Astrocyte of the cerebellum (primary cell): Measurements from ENCODE around the gene GJD4.

Source experiments
- DNase-seq: peaks from one replicate; pipeline ENCODE4 v3.0.0-alpha.2; 2011; ENCODE audit warnings: low read depth
- H3K4me3 ChIP-seq: 2 replicates; pipeline ENCODE4 v1.5.1; 2011; ENCODE audit warnings: mild to moderate bottlenecking, low read depth, low read length, moderate library complexity
- in situ Hi-C: cut with HindIII; loops from 2 replicates; pipeline ENCODE4 v1.10.0; 2017; ENCODE audit warnings: low sequenced_read_pairs
- TF ChIP-seq, protein P1 (sequence below): IDR thresholded peaks from 2 replicates; pipeline ENCODE4 v1.5.1; 2012; ENCODE audit warnings: low read length, low read depth, moderate library complexity, mild to moderate bottlenecking; ENCODE audit errors: missing control alignments

Gene GJD4

DNA sequence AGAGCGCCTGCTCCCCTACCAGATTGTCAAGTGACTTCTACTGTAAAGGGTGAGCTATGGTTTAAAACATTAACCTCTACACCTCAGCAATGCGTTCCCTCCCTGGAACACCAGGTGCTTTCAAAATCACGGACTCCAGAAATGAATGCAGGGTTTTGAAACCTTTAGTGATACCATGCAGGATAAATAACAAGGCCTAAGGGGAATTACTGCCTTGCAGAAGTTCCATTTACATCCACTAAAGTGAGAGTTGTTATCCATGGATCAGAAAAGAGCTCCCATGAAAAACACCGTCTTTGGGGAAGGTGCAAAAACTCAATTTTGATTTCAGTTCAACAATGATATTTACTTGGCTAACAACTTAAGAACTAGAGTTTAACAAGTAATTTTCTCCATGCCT is 33.0 kb downstream of the GJD4 start:
- TF ChIP-seq, protein P1, sequence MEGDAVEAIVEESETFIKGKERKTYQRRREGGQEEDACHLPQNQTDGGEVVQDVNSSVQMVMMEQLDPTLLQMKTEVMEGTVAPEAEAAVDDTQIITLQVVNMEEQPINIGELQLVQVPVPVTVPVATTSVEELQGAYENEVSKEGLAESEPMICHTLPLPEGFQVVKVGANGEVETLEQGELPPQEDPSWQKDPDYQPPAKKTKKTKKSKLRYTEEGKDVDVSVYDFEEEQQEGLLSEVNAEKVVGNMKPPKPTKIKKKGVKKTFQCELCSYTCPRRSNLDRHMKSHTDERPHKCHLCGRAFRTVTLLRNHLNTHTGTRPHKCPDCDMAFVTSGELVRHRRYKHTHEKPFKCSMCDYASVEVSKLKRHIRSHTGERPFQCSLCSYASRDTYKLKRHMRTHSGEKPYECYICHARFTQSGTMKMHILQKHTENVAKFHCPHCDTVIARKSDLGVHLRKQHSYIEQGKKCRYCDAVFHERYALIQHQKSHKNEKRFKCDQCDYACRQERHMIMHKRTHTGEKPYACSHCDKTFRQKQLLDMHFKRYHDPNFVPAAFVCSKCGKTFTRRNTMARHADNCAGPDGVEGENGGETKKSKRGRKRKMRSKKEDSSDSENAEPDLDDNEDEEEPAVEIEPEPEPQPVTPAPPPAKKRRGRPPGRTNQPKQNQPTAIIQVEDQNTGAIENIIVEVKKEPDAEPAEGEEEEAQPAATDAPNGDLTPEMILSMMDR: no peak
- no peak overlapping the region for H3K4me3 ChIP-seq

DNA sequence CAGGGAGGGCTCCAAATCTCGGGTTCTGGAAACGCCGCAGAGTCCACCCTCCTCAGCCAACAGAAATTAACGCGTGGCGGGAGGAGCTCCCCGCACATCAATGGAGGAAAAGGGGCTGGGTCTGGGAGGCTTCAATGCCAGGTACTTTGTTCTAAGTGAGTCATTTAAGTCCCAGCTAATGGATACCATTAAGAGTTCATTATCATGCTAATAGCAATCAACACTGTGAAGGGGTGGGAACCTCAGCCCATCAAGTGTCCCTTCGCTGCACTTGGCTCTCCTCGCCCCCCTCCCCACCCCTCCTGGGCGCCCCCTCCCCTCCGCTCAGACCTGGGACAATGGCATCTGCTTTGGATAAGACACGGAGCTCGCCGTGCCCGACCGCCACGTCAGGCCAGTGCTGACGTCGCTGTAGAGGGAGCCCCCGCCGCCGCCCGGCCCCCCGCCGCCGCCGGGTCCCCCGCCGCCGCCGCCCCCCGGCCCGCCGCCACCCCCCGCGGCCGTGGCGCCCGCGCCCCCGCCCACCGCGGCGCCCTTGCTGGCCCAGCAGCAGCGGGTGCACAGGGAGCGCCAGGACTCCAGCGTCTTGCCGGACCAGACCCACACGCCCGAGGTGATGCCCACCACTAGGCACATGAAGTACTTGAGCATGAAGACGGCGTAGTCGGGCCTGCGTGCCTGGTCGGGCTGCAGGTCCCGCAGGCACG is 34.0 kb downstream of the GJD4 start:
- no peak for DNase-seq
- peak overlapping the region; percentile 49 for H3K4me3 ChIP-seq
- in situ Hi-C loops: loop anchor here (10.0 kb wide), 1 partner anchor 1136 kb away; no protein-coding TSS in a partner anchor
- TF ChIP-seq, protein P1: no peak

More for the DNA sequence above, 33.0 kb downstream of the GJD4 start:
- DNase-seq: no peak
- in situ Hi-C loops: loop anchor here (10.0 kb wide), 1 partner anchor 1137 kb away; no protein-coding TSS in a partner anchor

DNA sequence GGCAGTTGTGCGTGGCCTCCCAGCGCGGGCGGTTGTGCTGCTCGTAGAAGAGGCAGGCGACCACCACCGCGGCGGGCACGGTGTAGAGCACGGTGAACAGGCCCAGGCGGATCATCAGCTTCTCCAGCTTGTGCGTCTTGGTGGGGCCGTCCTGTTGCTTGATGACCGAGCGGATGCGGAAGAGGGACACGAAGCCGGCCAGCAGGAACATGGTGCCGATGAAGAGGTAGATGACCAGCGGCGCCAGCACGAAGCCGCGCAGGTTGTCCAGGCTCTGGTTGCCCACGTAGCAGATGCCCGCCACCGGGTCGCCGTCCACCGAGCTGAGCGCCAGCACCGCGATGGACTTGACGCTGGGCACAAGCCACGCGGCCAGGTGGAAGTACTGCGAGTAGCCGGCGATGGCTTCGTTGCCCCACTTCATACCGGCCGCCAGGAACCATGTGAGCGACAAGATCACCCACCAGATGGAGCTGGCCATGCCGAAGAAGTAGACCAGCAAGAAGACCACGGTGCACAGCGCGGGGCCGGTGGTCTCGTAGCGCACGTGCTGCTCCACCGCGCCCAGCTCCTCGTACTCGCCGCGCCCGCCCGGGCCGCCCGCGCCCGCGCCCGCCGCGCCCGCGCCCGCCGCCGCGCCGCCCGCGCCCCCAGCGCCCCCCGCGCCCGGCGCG is 34.7 kb downstream of the GJD4 start:
- DNase-seq: no peak
- TF ChIP-seq, protein P1: peak; percentile 33
- in situ Hi-C loops: loop anchor here (10.0 kb wide), 1 partner anchor 1135 kb away; no protein-coding TSS in a partner anchor
- H3K4me3 ChIP-seq: peak overlapping the region; percentile 49

DNA sequence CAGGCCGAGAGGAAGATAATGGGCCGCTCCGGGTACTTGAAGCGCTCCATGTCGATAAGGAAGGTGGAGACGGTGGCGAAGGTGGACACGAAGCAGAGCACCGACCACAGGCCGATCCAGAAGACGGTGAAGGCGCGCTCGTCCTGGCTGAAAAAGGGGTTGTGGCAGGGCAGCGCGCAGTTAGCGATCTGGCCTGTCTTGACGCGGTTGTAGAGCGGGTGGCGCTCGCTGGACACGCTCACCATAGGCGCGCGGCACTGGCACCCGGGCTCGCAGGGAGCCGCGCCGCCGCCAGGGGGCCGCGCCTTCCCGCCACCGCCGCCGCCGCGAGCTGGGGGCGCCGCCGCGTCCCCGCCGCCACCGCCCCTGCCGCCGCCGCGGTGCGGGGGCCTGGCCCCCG is 35.3 kb downstream of the GJD4 start:
- peak overlapping the region; percentile 49 for H3K4me3 ChIP-seq
- DNase-seq: peak; percentile 23
- TF ChIP-seq, protein P1: peak; percentile 2
- in situ Hi-C loops: no loop called here

DNA sequence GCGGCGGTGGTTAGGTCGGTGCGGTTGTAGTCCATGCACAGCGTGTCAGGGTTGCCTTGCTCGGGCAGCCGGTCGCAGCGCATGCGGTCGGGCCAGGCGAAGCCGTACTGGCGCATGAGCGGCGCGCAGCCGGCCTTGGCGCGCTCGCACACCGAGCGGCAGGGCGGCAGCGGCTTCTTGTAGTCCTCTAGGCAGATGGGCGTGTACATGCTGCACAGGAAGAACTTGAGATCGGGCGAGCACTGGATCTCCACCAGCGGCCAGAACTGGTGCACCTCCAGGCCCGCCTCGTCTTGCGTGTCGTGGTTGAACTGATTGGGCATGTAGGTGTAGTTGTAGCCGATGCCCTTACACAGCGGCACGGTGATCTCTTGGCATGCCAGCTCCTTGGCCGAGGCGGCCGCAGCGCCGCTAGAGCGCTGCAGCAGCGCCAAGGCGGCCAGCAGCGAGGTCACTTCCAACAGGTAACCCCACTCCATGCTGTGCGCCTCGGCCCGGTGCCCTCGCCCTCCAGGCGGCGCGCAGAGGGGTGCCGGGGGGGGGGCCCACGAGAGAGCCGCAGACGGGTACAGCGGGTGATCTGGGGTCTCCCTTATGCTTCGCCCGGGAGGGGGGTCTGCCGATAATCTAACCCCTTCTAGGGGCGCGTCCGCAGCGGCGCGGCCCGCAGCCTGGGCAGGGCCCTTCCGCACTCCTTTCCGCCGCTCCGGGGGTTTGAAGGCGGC is 36.0 kb downstream of the GJD4 start:
- DNase-seq: peak; percentile 67
- TF ChIP-seq, protein P1: no peak
- H3K4me3 ChIP-seq: peak overlapping the region; percentile 67
- in situ Hi-C loops: no loop called here

DNA sequence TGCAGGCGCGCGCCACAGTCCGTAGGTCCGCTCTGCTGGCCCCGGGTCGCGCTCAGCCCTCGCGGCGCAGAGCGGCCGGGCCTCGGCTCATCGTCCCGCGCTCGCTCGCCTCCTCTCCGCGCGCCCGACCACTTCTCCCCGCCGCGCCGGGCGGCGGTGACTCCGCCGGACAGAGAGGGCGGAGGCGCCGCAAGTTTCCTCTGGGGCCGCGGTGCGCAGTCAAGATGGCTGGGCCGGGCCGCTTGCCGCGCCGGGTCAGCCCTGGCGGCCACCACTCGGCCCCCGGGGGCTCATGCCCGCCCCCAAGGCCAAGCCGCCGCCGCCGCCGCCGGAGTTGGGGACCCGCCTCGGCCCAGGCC is 36.5 kb downstream of the GJD4 start:
- in situ Hi-C loops: no loop called here
- TF ChIP-seq, protein P1: no peak
- peak overlapping the region; percentile 67 for H3K4me3 ChIP-seq
- DNase-seq: no peak
